ENCODE measurements around the gene STT3A. TPM values are rescaled to one million over a fixed set of nuclear protein-coding genes. Genes with fewer than 3 reads are reported as not detected.

Gene STT3A
- 10 to 100 TPM; 34.8 to 60.3 (median 52.9) TPM for total RNA-seq
- polyA plus RNA-seq, result 10 to 100 TPM; 10.8 to 62.7 (median 20.3) TPM

GRCh38 chr11:125592305-125593113 is at the start of gene STT3A:
TSS of gene STT3A (plus strand) at chr11:125592852. CDS start at chr11:125595916, 3,064 bp downstream.
- TF ChIP-seq POLR2A (IDR thresholded peaks at IDR 0.05) (peak; percentile 85 to 89), POLR2AphosphoS5 (IDR thresholded peaks at IDR 0.05) (peak; percentile 92 to 99 (median 96))
- TF ChIP-seq, protein P1, sequence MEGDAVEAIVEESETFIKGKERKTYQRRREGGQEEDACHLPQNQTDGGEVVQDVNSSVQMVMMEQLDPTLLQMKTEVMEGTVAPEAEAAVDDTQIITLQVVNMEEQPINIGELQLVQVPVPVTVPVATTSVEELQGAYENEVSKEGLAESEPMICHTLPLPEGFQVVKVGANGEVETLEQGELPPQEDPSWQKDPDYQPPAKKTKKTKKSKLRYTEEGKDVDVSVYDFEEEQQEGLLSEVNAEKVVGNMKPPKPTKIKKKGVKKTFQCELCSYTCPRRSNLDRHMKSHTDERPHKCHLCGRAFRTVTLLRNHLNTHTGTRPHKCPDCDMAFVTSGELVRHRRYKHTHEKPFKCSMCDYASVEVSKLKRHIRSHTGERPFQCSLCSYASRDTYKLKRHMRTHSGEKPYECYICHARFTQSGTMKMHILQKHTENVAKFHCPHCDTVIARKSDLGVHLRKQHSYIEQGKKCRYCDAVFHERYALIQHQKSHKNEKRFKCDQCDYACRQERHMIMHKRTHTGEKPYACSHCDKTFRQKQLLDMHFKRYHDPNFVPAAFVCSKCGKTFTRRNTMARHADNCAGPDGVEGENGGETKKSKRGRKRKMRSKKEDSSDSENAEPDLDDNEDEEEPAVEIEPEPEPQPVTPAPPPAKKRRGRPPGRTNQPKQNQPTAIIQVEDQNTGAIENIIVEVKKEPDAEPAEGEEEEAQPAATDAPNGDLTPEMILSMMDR (IDR thresholded peaks at IDR 0.05), result no peak
- Histone ChIP-seq H3K36me3 (peaks cover 0 to 16% (median 3%) of the 10 kb centered on the region in 4 donors), H3K9me3 (no peaks in the 10 kb centered on the region), H3K27ac (peak within 1 kb of the TSS; percentile 96 to 98 (median 98)), H3K4me1 (peaks cover 0 to 33% (median 22%) of the 10 kb centered on the region in 4 donors), H3K27me3 (no peaks in the 10 kb centered on the region), H3K4me3 (peak within 1 kb of the TSS; percentile 71 to 96 (median 78))
- DNase-seq, result peak; percentile 100
- 0% methylated on average over 55 of the region's 55 CpGs for WGBS, 2 donors
- intact Hi-C loops (cut with DNase I), result loop anchor here (1.0 to 10.0 kb wide), 6 partner anchors 32 to 672 kb away; partner anchors contain the start of genes CCDC15, CHEK1, FEZ1 and FOXRED1

DNA sequence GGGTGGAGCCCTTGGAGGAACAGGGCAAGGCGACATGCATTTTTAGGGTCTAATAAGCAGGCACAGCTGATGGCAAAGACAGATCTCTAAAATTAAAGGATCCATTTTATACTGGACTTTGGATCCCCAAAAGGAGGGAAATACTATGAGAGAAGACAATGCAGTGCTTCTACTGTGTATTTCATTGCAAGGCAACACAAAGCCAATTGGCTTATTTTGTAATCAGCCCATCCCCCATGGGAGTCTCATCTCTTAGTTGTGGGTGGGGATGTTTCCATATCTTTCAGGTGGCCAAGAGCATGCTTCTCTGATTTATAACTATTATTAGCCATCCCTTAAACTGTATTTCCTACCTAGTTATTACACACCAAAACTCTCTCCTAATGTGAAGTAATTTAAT is 41.9 kb upstream of the STT3A start:
- H3K36me3 ChIP-seq, result no peaks in the 10 kb centered on the region
- no peak overlapping the region for H3K27ac ChIP-seq
- intact Hi-C loops (cut with DNase I), result no loop called here
- no peaks in the 10 kb centered on the region for H3K4me1 ChIP-seq
- no peak for TF ChIP-seq POLR2AphosphoS5 (IDR thresholded peaks at IDR 0.05)
- no peak for TF ChIP-seq POLR2A (IDR thresholded peaks at IDR 0.05)
- no peak for TF ChIP-seq EP300 (IDR thresholded peaks at IDR 0.05)
- TF ChIP-seq, protein P1 (IDR thresholded peaks at IDR 0.05), result no peak
- WGBS, 2 donors, result 92 to 94% methylated on average over 1 of the region's 1 CpG
- H3K27me3 ChIP-seq, result no peaks in the 10 kb centered on the region
- H3K9me3 ChIP-seq, result peaks cover 0 to 23% (median 4%) of the 10 kb centered on the region in 4 donors
- no peak for DNase-seq
- H3K4me3 ChIP-seq, result no peak overlapping the region

GRCh38 chr11:125551835-125552342 is 40.8 kb upstream of the STT3A start:
- Histone ChIP-seq H3K36me3 (no peaks in the 10 kb centered on the region), H3K27me3 (no peaks in the 10 kb centered on the region), H3K4me3 (no peak overlapping the region), H3K27ac (no peak overlapping the region), H3K9me3 (peaks cover 0 to 23% (median 4%) of the 10 kb centered on the region in 4 donors), H3K4me1 (no peaks in the 10 kb centered on the region)
- whole genome bisulfite sequencing, 2 donors, result 13 to 59% methylated on average over 1 of the region's 1 CpG
- TF ChIP-seq EP300 (IDR thresholded peaks at IDR 0.05) (no peak), POLR2A (IDR thresholded peaks at IDR 0.05) (no peak)
- intact Hi-C loops (cut with DNase I), result no loop called here
- DNase-seq, result no peak

GRCh38 chr11:125552927-125553326 is 39.7 kb upstream of the STT3A start:
- TF ChIP-seq, protein P1 (IDR thresholded peaks at IDR 0.05), result no peak
- TF ChIP-seq POLR2AphosphoS5 (IDR thresholded peaks at IDR 0.05) (no peak), POLR2A (IDR thresholded peaks at IDR 0.05) (no peak), EP300 (IDR thresholded peaks at IDR 0.05) (no peak)
- no peak overlapping the region for H3K27ac ChIP-seq
- H3K36me3 ChIP-seq, result no peaks in the 10 kb centered on the region
- intact Hi-C loops (cut with DNase I), result no loop called here
- H3K4me3 ChIP-seq, result no peak overlapping the region
- 94% methylated on average over 2 of the region's 2 CpGs for WGBS, 2 donors
- H3K4me1 ChIP-seq, result no peaks in the 10 kb centered on the region
- DNase-seq, result no peak
- H3K27me3 ChIP-seq, result no peaks in the 10 kb centered on the region
- peaks cover 0 to 23% (median 4%) of the 10 kb centered on the region in 4 donors for H3K9me3 ChIP-seq

GRCh38 chr11:125553357-125553756 is 39.3 kb upstream of the STT3A start:
- 93 to 96% methylated on average over 1 of the region's 1 CpG for WGBS, 2 donors
- TF ChIP-seq EP300 (IDR thresholded peaks at IDR 0.05), result no peak
- TF ChIP-seq, protein P1 (IDR thresholded peaks at IDR 0.05), result no peak
- TF ChIP-seq POLR2AphosphoS5 (IDR thresholded peaks at IDR 0.05), result no peak
- TF ChIP-seq POLR2A (IDR thresholded peaks at IDR 0.05), result no peak
- Histone ChIP-seq H3K4me1 (no peaks in the 10 kb centered on the region), H3K4me3 (no peak overlapping the region), H3K36me3 (no peaks in the 10 kb centered on the region), H3K27ac (no peak overlapping the region), H3K9me3 (peaks cover 0 to 23% (median 4%) of the 10 kb centered on the region in 4 donors), H3K27me3 (no peaks in the 10 kb centered on the region)
- intact Hi-C loops (cut with DNase I), result no loop called here
- no peak for DNase-seq
